Left ventricle myocardium inferior (tissue), 1 donor: ENCODE results near the gene CNFN. TPM values are rescaled to one million over a fixed set of nuclear protein-coding genes. Genes with fewer than 3 reads are reported as not detected.

Experiments
- DNase-seq: peaks from one replicate; pipeline ENCODE4 v3.0.0-alpha.2; 2020
- H3K27ac ChIP-seq: fragments of 200-600 bp; replicated peaks from 2 replicates; pipeline ENCODE4 v1.8.0; 2021
- H3K27me3 ChIP-seq: fragments of 200-600 bp; 2 replicates; pipeline ENCODE4 v1.8.0; 2021; ENCODE audit warnings: low read depth
- H3K36me3 ChIP-seq: fragments of 200-600 bp; 2 replicates; pipeline ENCODE4 v1.8.0; 2021
- H3K4me1 ChIP-seq: fragments of 200-600 bp; 2 replicates; pipeline ENCODE4 v1.8.0; 2021
- H3K4me3 ChIP-seq: fragments of 200-600 bp; 2 replicates; pipeline ENCODE4 v1.8.0; 2021; ENCODE audit warnings: mild to moderate bottlenecking, moderate library complexity
- H3K9me3 ChIP-seq: fragments of 200-600 bp; replicated peaks from 2 replicates; pipeline ENCODE4 v1.8.0; 2021
- intact Hi-C: fragments of 100-400 bp; cut with micrococcal nuclease; formaldehyde crosslinking; loops from one replicate; pipeline ENCODE4 v1.11.0; 2022
- total RNA-seq: library from RNA; stranded (reverse); fragmentation: NEBNext Ultra II Directional; extraction: Animal tissue kit (Norgen Biotek cat#: 25700); gene quantifications from one replicate; pipeline ENCODE4 v1.2.1, GENCODE V29; 2021
- TF ChIP-seq, protein P1 (sequence below): fragments of 200-600 bp; IDR thresholded peaks from 2 replicates; pipeline ENCODE4 v1.8.0; 2021; ENCODE audit warnings: antibody characterized with exemption, mild to moderate bottlenecking, borderline replicate concordance
- donor health status: DM: no; HTN: yes; CAD: no; lungs with severe emphysema.

Gene CNFN
- total RNA-seq, 1 donor from 2014 or later = 0.49 TPM

GRCh38 chr19:42353341-42354015 lies 36.6 kb downstream of the CNFN start:
- TF ChIP-seq, protein P1, sequence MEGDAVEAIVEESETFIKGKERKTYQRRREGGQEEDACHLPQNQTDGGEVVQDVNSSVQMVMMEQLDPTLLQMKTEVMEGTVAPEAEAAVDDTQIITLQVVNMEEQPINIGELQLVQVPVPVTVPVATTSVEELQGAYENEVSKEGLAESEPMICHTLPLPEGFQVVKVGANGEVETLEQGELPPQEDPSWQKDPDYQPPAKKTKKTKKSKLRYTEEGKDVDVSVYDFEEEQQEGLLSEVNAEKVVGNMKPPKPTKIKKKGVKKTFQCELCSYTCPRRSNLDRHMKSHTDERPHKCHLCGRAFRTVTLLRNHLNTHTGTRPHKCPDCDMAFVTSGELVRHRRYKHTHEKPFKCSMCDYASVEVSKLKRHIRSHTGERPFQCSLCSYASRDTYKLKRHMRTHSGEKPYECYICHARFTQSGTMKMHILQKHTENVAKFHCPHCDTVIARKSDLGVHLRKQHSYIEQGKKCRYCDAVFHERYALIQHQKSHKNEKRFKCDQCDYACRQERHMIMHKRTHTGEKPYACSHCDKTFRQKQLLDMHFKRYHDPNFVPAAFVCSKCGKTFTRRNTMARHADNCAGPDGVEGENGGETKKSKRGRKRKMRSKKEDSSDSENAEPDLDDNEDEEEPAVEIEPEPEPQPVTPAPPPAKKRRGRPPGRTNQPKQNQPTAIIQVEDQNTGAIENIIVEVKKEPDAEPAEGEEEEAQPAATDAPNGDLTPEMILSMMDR = no peak
- H3K27me3 ChIP-seq = no peaks in the 10 kb centered on the region
- intact Hi-C loops = no loop called here
- H3K4me3 ChIP-seq = no peak overlapping the region
- H3K4me1 ChIP-seq = no peaks in the 10 kb centered on the region
- DNase-seq = no peak
- H3K36me3 ChIP-seq = peaks cover 96% of the 10 kb centered on the region
- no peak overlapping the region for H3K27ac ChIP-seq
- no peaks in the 10 kb centered on the region for H3K9me3 ChIP-seq

GRCh38 chr19:42352301-42353259 lies 37.5 kb downstream of the CNFN start:
- intact Hi-C loops = no loop called here
- peaks cover 96% of the 10 kb centered on the region for H3K36me3 ChIP-seq
- TF ChIP-seq, protein P1 = no peak
- H3K4me3 ChIP-seq = no peak overlapping the region
- no peaks in the 10 kb centered on the region for H3K27me3 ChIP-seq
- no peak overlapping the region for H3K27ac ChIP-seq
- no peaks in the 10 kb centered on the region for H3K4me1 ChIP-seq
- no peak for DNase-seq
- no peaks in the 10 kb centered on the region for H3K9me3 ChIP-seq

GRCh38 chr19:42351079-42351735 lies 38.9 kb downstream of the CNFN start:
- intact Hi-C loops = no loop called here
- Histone ChIP-seq H3K27me3 (no peaks in the 10 kb centered on the region), H3K27ac (no peak overlapping the region), H3K4me1 (no peaks in the 10 kb centered on the region), H3K4me3 (no peak overlapping the region), H3K36me3 (peaks cover 95% of the 10 kb centered on the region), H3K9me3 (no peaks in the 10 kb centered on the region)
- TF ChIP-seq, protein P1 = no peak
- no peak for DNase-seq

- Histone ChIP-seq H3K9me3 (no peaks in the 10 kb centered on the region), H3K27me3 (no peaks in the 10 kb centered on the region), H3K27ac (no peak overlapping the region), H3K36me3 (peaks cover 95% of the 10 kb centered on the region), H3K4me3 (no peak overlapping the region), H3K4me1 (no peaks in the 10 kb centered on the region)
- TF ChIP-seq, protein P1 = no peak
- intact Hi-C loops = no loop called here
- no peak for DNase-seq
These were observed 39.7 kb downstream of the CNFN start for GRCh38 chr19:42350417-42350816.

GRCh38 chr19:42349378-42350107 lies 40.6 kb downstream of the CNFN start:
- intact Hi-C loops = no loop called here

More at GRCh38 chr19:42349378-42350107, 40.6 kb downstream of the CNFN start:
- H3K4me1 ChIP-seq = no peaks in the 10 kb centered on the region
- TF ChIP-seq, protein P1 = no peak
- H3K9me3 ChIP-seq = no peaks in the 10 kb centered on the region
- no peaks in the 10 kb centered on the region for H3K27me3 ChIP-seq
- no peak overlapping the region for H3K27ac ChIP-seq
- no peak overlapping the region for H3K4me3 ChIP-seq
- peaks cover 95% of the 10 kb centered on the region for H3K36me3 ChIP-seq
- DNase-seq = no peak
